Testis (tissue), 3 donors: ENCODE results near the gene PPP1R1A. TPM values are rescaled to one million over a fixed set of nuclear protein-coding genes. Genes with fewer than 3 reads are reported as not detected.

Source experiments
- DNase-seq: peaks from one replicate; pipeline ENCODE4 v3.0.0-alpha.2; 2019
- H3K27ac ChIP-seq, 2 donors: fragments of 200-600 bp; sonication (generic); one replicate each; pipeline ENCODE4 v1.5.1; 2019
- H3K27me3 ChIP-seq: fragments of 200-600 bp; sonication (generic); one replicate; pipeline ENCODE4 v1.5.1; 2019
- H3K36me3 ChIP-seq: fragments of 200-600 bp; sonication (generic); one replicate; pipeline ENCODE4 v1.5.1; 2017; ENCODE audit warnings: low read depth; ENCODE audit errors: missing control alignments
- H3K4me1 ChIP-seq: fragments of 200-600 bp; sonication (generic); one replicate; pipeline ENCODE4 v1.5.1; 2019
- H3K4me3 ChIP-seq, 2 donors: fragments of 200-600 bp; sonication (generic); one replicate each; pipeline ENCODE4 v1.5.1; 2017 to 2019
- H3K9me3 ChIP-seq: fragments of 200-600 bp; sonication (generic); one replicate; pipeline ENCODE4 v1.5.1; 2017
- POLR2A ChIP-seq: fragments of 450-650 bp; IDR thresholded peaks from one replicate; pipeline ENCODE4 v1.6.1; 2017; ENCODE audit warnings: antibody characterized with exemption, mild to moderate bottlenecking, moderate library complexity
- WGBS, 2 donors: methylation state at CpG; one replicate each; pipeline ENCODE4 v1.1.5; 2018; 5-methylcytosine and 5-hydroxymethylcytosine counted together
- intact Hi-C: fragments of 100-400 bp; cut with DNase I; formaldehyde crosslinking; loops from one replicate; pipeline ENCODE4 v1.15.1; 2023; ENCODE audit warnings: low total_unique reads
- polyA plus RNA-seq: library from polyadenylated mRNA; stranded (reverse); fragments of 350-450 nt; fragmentation: Illumina TruSeq; extraction: RNeasy Lipid Tissue Mini Kit (QIAGEN cat#74804); gene quantifications from one replicate; pipeline ENCODE4 v1.2.3, GENCODE V29; 2014; ENCODE audit warnings: low read depth, low replicate concordance; ENCODE audit not compliant: insufficient read depth
- total RNA-seq, 2 donors: library from RNA; depleted of rRNA; stranded (reverse); fragments of >200 nt; gene quantifications; one replicate each; pipeline ENCODE4 v1.2.3, GENCODE V29; 2016
- TF ChIP-seq, protein P1 (sequence below), 3 experiments: fragments of 450-650 bp in 2 of 3; fragments of 200-600 bp in 1 of 3; sonication (generic) in 1 of 3; IDR thresholded peaks; one replicate each; pipeline ENCODE4 v1.5.1; 2016 to 2019; ENCODE audit warnings: antibody characterized with exemption in 3 of 3, mild to moderate bottlenecking in 2 of 3, moderate library complexity in 1 of 3

The PPP1R1A gene
- total and polyA plus RNA-seq, 3 donors from 2014 or later, result 6.1 to 6.9 (median 6.3) TPM

DNA sequence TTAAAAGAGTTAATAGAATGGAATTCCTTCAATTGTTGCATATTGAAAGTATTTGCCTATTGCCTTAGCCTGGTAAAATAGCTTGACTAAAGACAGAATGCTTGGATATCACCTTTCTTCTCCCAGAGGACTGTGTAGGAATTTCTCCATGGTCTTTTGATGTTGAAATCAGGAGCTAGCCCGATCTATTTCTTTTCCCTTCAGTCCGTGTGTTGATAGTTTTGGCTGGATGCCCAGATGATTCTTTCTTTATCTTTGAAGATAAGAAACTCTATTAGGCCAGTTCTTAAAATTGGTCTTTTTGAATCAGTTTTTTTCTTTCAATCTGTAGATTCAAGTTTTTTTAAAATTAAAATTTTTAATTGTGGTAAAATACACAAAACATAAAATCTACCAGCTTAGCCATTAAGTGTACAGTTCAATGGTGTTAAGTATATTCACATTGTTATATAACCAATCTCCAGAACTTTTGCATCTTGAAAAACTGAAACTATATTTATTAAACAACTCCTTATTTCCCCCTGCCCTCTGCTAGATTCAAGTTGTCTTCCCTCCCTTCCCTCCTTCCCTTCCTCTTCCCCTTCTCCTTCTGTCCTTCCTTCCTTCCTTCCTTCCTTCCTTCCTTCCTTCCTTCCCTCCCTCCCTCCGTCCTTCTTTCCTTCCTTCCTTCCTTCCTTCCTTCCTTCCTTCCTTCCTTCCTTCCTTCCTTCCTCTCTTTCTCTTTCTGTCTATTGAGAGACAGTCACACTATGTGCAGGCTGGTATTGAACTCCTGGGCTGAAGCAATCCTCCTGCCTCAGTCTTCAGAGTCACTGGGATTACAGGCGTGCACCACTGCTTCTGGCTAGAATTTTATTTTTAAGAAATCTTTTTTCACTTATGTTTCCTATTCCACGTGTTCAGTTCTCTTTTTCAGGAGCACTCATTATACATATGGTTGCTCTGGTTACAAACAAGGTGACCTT lies 36.1 kb upstream of the PPP1R1A start:
- Histone ChIP-seq H3K27me3 (no peaks in the 10 kb centered on the region), H3K9me3 (no peaks in the 10 kb centered on the region), H3K36me3 (no peaks in the 10 kb centered on the region), H3K27ac (no peak overlapping the region), H3K4me3 (no peak overlapping the region), H3K4me1 (no peaks in the 10 kb centered on the region)
- TF ChIP-seq POLR2A, result no peak
- TF ChIP-seq, protein P1, sequence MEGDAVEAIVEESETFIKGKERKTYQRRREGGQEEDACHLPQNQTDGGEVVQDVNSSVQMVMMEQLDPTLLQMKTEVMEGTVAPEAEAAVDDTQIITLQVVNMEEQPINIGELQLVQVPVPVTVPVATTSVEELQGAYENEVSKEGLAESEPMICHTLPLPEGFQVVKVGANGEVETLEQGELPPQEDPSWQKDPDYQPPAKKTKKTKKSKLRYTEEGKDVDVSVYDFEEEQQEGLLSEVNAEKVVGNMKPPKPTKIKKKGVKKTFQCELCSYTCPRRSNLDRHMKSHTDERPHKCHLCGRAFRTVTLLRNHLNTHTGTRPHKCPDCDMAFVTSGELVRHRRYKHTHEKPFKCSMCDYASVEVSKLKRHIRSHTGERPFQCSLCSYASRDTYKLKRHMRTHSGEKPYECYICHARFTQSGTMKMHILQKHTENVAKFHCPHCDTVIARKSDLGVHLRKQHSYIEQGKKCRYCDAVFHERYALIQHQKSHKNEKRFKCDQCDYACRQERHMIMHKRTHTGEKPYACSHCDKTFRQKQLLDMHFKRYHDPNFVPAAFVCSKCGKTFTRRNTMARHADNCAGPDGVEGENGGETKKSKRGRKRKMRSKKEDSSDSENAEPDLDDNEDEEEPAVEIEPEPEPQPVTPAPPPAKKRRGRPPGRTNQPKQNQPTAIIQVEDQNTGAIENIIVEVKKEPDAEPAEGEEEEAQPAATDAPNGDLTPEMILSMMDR (IDR thresholded peaks at IDR 0.05), result no peak
- 51 to 52% methylated on average over 5 of the region's 5 CpGs for WGBS, 2 donors
- intact Hi-C loops, result no loop called here
- DNase-seq, result no peak

DNA sequence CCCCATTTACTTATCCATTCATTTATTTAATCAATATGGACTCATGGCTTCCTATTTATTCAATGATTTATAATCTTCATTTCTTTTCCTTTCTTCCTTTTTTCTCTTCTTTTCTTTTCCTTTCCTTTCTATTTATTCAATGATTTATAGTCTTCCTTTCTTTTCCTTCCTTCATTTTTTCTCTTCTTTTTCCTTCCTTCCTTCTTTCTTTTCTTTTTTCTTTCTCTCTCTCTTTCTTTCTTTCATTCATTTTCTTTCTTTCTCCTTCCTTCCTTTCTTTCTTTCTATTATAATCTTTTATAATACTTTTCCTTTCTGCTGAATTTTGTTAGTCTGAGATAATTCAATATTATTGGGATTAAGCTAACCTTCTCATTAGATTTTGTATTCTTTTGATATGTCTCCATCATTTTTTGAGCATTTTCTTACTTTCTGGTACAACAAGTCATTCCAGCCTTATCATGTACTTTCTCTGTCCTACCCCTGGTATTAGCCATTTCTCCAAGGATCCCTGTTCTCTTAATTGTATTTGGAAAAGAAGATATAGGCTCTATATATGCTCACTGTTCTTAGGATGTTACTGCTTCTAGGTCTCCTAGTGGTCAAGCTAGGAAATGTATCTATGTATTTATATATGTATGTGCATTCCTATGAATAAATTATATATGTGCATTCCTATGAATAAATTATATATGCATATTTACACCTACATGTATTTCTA lies 34.2 kb upstream of the PPP1R1A start:
- no peaks in the 10 kb centered on the region for H3K4me1 ChIP-seq
- H3K27me3 ChIP-seq, result no peaks in the 10 kb centered on the region
- no peak for TF ChIP-seq POLR2A
- TF ChIP-seq, protein P1 (IDR thresholded peaks at IDR 0.05), result no peak
- no peak overlapping the region for H3K27ac ChIP-seq
- no peak for DNase-seq
- H3K36me3 ChIP-seq, result no peaks in the 10 kb centered on the region
- intact Hi-C loops, result no loop called here
- no peak overlapping the region for H3K4me3 ChIP-seq
- H3K9me3 ChIP-seq, result no peaks in the 10 kb centered on the region

DNA sequence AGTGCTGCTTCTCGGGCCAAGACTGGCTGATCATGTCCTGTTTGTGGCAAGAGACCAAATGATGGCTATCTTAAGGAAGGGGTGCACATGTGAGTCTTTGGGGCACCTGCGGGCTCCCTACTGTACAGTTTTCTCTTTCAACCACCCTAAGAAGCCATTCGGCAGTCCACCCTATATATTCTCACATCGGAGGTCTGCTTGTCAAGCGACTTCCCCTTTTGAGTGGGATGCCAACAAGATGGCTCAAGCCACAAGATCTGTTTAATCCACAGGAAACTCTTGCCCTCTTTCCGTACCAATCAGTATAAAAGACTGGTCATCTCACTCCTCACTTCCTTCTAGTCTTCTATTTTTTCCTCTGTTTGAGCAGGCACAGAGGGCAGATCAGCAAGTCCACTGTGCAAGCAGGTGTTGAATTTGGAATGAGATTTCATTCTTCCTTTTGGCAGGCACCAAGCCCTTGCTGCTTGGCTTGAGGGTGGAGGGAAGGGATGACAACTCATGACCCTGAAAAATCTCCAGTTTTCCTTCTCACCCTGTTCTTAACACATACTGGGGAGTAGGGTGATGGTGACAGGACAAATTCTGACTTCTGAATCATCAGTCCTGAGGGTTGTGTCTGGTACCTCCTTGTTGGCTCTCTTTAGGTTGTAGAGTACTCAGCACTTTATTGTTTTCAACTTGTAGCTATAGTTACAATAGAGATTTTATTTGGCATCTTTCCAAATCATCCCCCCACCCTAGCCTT lies 28.6 kb upstream of the PPP1R1A start:
- Histone ChIP-seq H3K4me1 (no peaks in the 10 kb centered on the region), H3K9me3 (no peaks in the 10 kb centered on the region), H3K4me3 (no peak overlapping the region), H3K27me3 (no peaks in the 10 kb centered on the region), H3K36me3 (no peaks in the 10 kb centered on the region), H3K27ac (no peak overlapping the region)
- intact Hi-C loops, result no loop called here
- 82 to 84% methylated on average over 5 to 6 of the region's 6 CpGs for WGBS, 2 donors
- TF ChIP-seq POLR2A, result no peak
- TF ChIP-seq, protein P1 (IDR thresholded peaks at IDR 0.05), result no peak
- DNase-seq, result no peak

DNA sequence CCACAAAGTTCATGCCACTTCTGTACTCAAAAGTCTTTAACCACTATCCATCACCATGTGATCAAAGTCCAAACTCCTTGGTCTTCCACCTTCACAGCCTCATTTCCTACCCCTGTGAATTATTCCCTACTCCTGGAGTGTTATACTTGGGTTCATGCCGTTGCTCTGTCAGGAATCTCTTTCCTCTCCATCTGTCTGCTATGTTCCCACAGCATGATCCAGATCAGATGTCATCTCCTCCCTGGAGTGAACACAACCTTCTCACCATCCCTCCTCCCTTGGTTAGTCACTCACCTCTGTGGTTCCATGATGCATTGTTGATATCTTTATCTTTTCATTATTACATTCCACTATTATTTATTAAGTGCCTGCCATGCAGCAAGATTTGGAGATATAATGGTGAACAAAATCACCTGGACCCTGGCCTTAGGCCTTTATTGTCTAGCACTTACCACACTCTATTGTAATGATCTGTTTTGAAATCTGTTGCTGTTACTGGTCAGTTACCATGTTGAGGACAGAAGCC lies 23.8 kb upstream of the PPP1R1A start:
- H3K4me1 ChIP-seq, result no peaks in the 10 kb centered on the region
- WGBS, 2 donors, result 56 to 63% methylated on average over 1 of the region's 1 CpG
- H3K36me3 ChIP-seq, result no peaks in the 10 kb centered on the region
- DNase-seq, result no peak
- H3K9me3 ChIP-seq, result no peaks in the 10 kb centered on the region
- intact Hi-C loops, result no loop called here
- H3K27me3 ChIP-seq, result no peaks in the 10 kb centered on the region
- no peak overlapping the region for H3K4me3 ChIP-seq
- no peak for TF ChIP-seq POLR2A
- TF ChIP-seq, protein P1 (IDR thresholded peaks at IDR 0.05), result no peak
- H3K27ac ChIP-seq, result no peak overlapping the region
